Testis (tissue), 2 donors: ENCODE data around the gene PPEF1.
"Not testable (repeated sequence)": the region's sequence is repeated elsewhere in the genome, so short reads cannot be mapped to it uniquely, and the experiment has no call there.

ENCODE experiments used
- POLR2A ChIP-seq: fragments of 450-650 bp; IDR thresholded peaks from one replicate; pipeline ENCODE4 v1.6.1; 2017; ENCODE audit warnings: antibody characterized with exemption, mild to moderate bottlenecking, moderate library complexity
- TF ChIP-seq, protein P1 (sequence below), 3 experiments: fragments of 450-650 bp in 2 of 3; fragments of 200-600 bp in 1 of 3; sonication (generic) in 1 of 3; IDR thresholded peaks; one replicate each; pipeline ENCODE4 v1.5.1; 2016 to 2019; ENCODE audit warnings: antibody characterized with exemption in 3 of 3, mild to moderate bottlenecking in 2 of 3, moderate library complexity in 1 of 3

DNA sequence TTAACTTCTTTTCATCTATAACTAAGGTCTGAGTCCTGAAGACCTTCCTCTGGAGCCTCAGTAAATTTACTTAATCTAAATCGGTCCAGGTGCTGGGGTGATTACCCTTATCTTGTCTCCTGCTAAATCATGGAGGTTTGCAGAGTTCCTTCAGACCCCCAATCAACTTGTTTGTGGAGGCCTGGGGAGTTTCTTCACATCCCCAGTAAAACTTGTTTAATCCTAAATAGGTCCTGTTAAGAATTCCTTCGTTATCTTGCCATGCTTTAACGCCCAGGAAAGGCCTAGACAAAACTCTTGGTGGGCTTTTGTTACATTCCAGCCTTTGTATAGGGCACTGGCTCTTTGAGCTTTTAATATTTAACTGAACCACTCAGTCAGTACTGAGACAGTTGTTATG is 55.7 kb downstream of the PPEF1 start:
- not testable (repeated sequence) for TF ChIP-seq POLR2A
- TF ChIP-seq, protein P1, sequence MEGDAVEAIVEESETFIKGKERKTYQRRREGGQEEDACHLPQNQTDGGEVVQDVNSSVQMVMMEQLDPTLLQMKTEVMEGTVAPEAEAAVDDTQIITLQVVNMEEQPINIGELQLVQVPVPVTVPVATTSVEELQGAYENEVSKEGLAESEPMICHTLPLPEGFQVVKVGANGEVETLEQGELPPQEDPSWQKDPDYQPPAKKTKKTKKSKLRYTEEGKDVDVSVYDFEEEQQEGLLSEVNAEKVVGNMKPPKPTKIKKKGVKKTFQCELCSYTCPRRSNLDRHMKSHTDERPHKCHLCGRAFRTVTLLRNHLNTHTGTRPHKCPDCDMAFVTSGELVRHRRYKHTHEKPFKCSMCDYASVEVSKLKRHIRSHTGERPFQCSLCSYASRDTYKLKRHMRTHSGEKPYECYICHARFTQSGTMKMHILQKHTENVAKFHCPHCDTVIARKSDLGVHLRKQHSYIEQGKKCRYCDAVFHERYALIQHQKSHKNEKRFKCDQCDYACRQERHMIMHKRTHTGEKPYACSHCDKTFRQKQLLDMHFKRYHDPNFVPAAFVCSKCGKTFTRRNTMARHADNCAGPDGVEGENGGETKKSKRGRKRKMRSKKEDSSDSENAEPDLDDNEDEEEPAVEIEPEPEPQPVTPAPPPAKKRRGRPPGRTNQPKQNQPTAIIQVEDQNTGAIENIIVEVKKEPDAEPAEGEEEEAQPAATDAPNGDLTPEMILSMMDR (IDR thresholded peaks at IDR 0.05) = not testable (repeated sequence)
